GM19035 (cell line): ENCODE results near the gene TDRD10.

ENCODE experiments used
- ATAC-seq: cut with Tn5 transposase; IDR thresholded peaks from one replicate; pipeline ENCODE4 v1.9.1; 2021; ENCODE audit not compliant: unreplicated experiment

The TDRD10 gene

GRCh38 chr1:154502066-154502743 lies at the start of gene TDRD10, which contains the start of gene SHE:
TDRD10 (plus strand) TSS chr1:154502219; CDS start chr1:154506904, 4,685 bp downstream.
SHE (minus strand) TSS chr1:154502412; CDS start chr1:154502026, 386 bp downstream.
- ATAC-seq: no peak

GRCh38 chr1:154453161-154453560 lies 48.9 kb upstream of the TDRD10 start:
- no peak for ATAC-seq

GRCh38 chr1:154453574-154454352 lies 48.3 kb upstream of the TDRD10 start:
- no peak for ATAC-seq

- ATAC-seq: no peak
Observed at GRCh38 chr1:154454386-154455120, 47.5 kb upstream of the TDRD10 start.

GRCh38 chr1:154456631-154457030 lies 45.4 kb upstream of the TDRD10 start:
- ATAC-seq: no peak

GRCh38 chr1:154459080-154459479 lies 42.9 kb upstream of the TDRD10 start:
- no peak for ATAC-seq

- no peak for ATAC-seq
Observed at GRCh38 chr1:154460695-154461260, 41.2 kb upstream of the TDRD10 start.

GRCh38 chr1:154463512-154463990 lies 38.5 kb upstream of the TDRD10 start:
- ATAC-seq: no peak

- ATAC-seq: no peak
Observed at GRCh38 chr1:154465621-154466195, 36.3 kb upstream of the TDRD10 start.

GRCh38 chr1:154466206-154466605 lies 35.8 kb upstream of the TDRD10 start:
- no peak for ATAC-seq

GRCh38 chr1:154466921-154467417 lies 35.0 kb upstream of the TDRD10 start:
- ATAC-seq: no peak

- no peak for ATAC-seq
Observed at GRCh38 chr1:154467434-154468102, 34.5 kb upstream of the TDRD10 start.

GRCh38 chr1:154468535-154469250 lies 33.3 kb upstream of the TDRD10 start:
- no peak for ATAC-seq

GRCh38 chr1:154469844-154470560 lies 32.0 kb upstream of the TDRD10 start:
- ATAC-seq: no peak

- ATAC-seq: no peak
Observed at GRCh38 chr1:154471304-154471703, 30.7 kb upstream of the TDRD10 start.

- ATAC-seq: no peak
Observed at GRCh38 chr1:154474802-154475201, 27.2 kb upstream of the TDRD10 start.

GRCh38 chr1:154476791-154477190 lies 25.2 kb upstream of the TDRD10 start:
- ATAC-seq: no peak

GRCh38 chr1:154478013-154478412 lies 24.0 kb upstream of the TDRD10 start:
- no peak for ATAC-seq

- no peak for ATAC-seq
Observed at GRCh38 chr1:154478639-154479038, 23.4 kb upstream of the TDRD10 start.
